ENCODE results near the gene NTPCR.

DNA sequence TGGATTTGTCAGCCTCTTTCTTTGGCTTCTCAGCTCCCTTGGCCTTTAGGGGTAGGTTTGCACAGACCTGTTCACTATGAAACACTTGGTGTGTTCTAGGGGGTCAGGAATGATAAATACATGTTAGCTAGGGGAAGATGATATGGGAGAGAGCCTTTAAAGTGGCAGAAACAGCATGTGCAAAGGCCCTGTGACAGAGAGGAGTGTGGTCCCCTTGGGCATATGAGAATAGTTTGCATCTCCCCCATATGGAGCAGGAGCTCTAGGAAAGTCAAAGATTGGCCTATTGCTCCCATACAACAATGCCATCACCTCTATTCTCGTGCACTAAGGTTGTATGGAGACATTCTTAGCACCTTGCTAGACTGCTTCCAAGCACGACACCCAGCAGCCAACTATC lies 10.7 kb upstream of the NTPCR start:
- TF ChIP-seq CBX3 (IDR thresholded peaks at IDR 0.05; ENCODE audit: low read depth) = no peak
- no peak for TF ChIP-seq YY1 (IDR thresholded peaks at IDR 0.05; ENCODE audit: extremely low read depth, insufficient replicate concordance, low read depth, low read length)
- TF ChIP-seq CTCF (IDR thresholded peaks at IDR 0.05 in 2 of 3, conservative IDR thresholded peaks at IDR 0.05 in 1 of 3; ENCODE audit: borderline replicate concordance in 1 of 3, insufficient read depth in 1 of 3, low read depth in 2 of 3, low read length in 2 of 3) = no peak
- TF ChIP-seq, protein P1, sequence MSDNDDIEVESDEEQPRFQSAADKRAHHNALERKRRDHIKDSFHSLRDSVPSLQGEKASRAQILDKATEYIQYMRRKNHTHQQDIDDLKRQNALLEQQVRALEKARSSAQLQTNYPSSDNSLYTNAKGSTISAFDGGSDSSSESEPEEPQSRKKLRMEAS (IDR thresholded peaks at IDR 0.05) = no peak
- no peak for TF ChIP-seq REST (IDR thresholded peaks at IDR 0.05; ENCODE audit: low read depth)
- TF ChIP-seq, protein P2, sequence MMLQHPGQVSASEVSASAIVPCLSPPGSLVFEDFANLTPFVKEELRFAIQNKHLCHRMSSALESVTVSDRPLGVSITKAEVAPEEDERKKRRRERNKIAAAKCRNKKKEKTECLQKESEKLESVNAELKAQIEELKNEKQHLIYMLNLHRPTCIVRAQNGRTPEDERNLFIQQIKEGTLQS (IDR thresholded peaks at IDR 0.05) = no peak
- TF ChIP-seq POLR2A (IDR thresholded peaks at IDR 0.05; ENCODE audit: borderline replicate concordance, extremely low read depth, insufficient read depth, insufficient read length) = no peak
- TF ChIP-seq POLR2AphosphoS5 (IDR thresholded peaks at IDR 0.05; ENCODE audit: low read depth, low read length) = no peak
- no peak for TF ChIP-seq EZH2 (IDR thresholded peaks at IDR 0.05)
- TF ChIP-seq ELF1 (IDR thresholded peaks at IDR 0.05; ENCODE audit: borderline replicate concordance, low read depth) = no peak
- no peak for TF ChIP-seq EGR1 (IDR thresholded peaks at IDR 0.05; ENCODE audit: low read depth)

Data from HCT116 (cell line).